HCT116 (cell line): ENCODE data around the gene CLSTN3.
"Not testable (repeated sequence)": the region's sequence is repeated elsewhere in the genome, so short reads cannot be mapped to it uniquely, and the experiment has no call there.

Experiments
- EGR1 ChIP-seq: IDR thresholded peaks from 2 replicates; pipeline ENCODE4 v1.6.1; 2012; ENCODE audit warnings: low read depth
- EZH2 ChIP-seq: fragments of 200-600 bp; sonication (generic); IDR thresholded peaks from 2 replicates; pipeline ENCODE4 v1.6.1; 2017; ENCODE audit warnings: antibody characterized with exemption, mixed run types
- EZH2phosphoT487 ChIP-seq: fragments of 200-600 bp; IDR thresholded peaks from 2 replicates; pipeline ENCODE4 v1.6.1; 2018; ENCODE audit warnings: antibody characterized with exemption, borderline replicate concordance
- POLR2A ChIP-seq: IDR thresholded peaks from 2 replicates; pipeline ENCODE4 v1.7.0; 2011; ENCODE audit warnings: borderline replicate concordance; ENCODE audit not compliant: insufficient read depth, insufficient read length; ENCODE audit errors: extremely low read depth
- POLR2AphosphoS5 ChIP-seq: IDR thresholded peaks from 2 replicates; pipeline ENCODE4 v1.6.1; 2011; ENCODE audit warnings: mild to moderate bottlenecking, low read depth, low read length, moderate library complexity
- RAD21 ChIP-seq: IDR thresholded peaks from 2 replicates; pipeline ENCODE4 v1.6.1; 2012; ENCODE audit warnings: low read depth, mild to moderate bottlenecking
- SRF ChIP-seq: IDR thresholded peaks from 2 replicates; pipeline ENCODE4 v1.6.1; 2012; ENCODE audit warnings: low read depth
- ZNF274 ChIP-seq: fragments of 200-500 bp; sonication (Bioruptor generic); IDR thresholded peaks from 2 replicates; pipeline ENCODE4 v1.6.1; 2014; ENCODE audit warnings: mild to moderate bottlenecking, low read depth, low read length, inconsistent platforms
- TF ChIP-seq, protein P1 (sequence below), 3 experiments: fragments of 200-600 bp in 1 of 3; sonication (generic) in 1 of 3; IDR thresholded peaks in 2 of 3; conservative IDR thresholded peaks in 1 of 3; 2 replicates each; pipeline ENCODE4 v1.5.1; 2012 to 2017; ENCODE audit warnings: low read depth in 2 of 3, low read length in 2 of 3, antibody characterized with exemption in 1 of 3, borderline replicate concordance in 1 of 3, control low read depth in 1 of 3, mild to moderate bottlenecking in 1 of 3, mixed read lengths in 1 of 3, mixed run types in 1 of 3, moderate library complexity in 1 of 3; ENCODE audit not compliant: insufficient read depth in 1 of 3

DNA sequence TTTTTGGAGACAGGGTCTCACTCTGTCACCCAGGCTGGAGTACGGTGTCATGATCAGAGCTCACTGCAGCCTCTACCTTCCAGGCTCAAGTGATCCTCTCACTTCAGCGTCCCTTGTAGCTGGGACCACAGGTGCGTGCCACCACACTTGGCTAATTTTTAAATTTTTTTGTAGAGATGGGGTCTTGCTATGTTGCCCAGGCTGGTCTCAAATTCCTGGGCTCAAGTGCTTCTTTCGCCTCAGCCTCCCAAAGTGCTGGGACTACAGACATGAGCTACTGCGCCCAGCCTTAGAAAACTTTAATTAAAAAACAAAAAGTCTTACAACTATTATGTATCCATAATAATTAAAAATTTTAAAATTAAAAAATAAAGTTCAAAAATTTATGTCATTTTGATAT, 23.0 kb upstream of the CLSTN3 start:
- not testable (repeated sequence) for TF ChIP-seq EZH2phosphoT487, POLR2A, RAD21, EGR1, ZNF274, POLR2AphosphoS5, EZH2, SRF
- TF ChIP-seq, protein P1, sequence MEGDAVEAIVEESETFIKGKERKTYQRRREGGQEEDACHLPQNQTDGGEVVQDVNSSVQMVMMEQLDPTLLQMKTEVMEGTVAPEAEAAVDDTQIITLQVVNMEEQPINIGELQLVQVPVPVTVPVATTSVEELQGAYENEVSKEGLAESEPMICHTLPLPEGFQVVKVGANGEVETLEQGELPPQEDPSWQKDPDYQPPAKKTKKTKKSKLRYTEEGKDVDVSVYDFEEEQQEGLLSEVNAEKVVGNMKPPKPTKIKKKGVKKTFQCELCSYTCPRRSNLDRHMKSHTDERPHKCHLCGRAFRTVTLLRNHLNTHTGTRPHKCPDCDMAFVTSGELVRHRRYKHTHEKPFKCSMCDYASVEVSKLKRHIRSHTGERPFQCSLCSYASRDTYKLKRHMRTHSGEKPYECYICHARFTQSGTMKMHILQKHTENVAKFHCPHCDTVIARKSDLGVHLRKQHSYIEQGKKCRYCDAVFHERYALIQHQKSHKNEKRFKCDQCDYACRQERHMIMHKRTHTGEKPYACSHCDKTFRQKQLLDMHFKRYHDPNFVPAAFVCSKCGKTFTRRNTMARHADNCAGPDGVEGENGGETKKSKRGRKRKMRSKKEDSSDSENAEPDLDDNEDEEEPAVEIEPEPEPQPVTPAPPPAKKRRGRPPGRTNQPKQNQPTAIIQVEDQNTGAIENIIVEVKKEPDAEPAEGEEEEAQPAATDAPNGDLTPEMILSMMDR (IDR thresholded peaks at IDR 0.05 in 2 of 3, conservative IDR thresholded peaks at IDR 0.05 in 1 of 3; ENCODE audit: borderline replicate concordance in 1 of 3, insufficient read depth in 1 of 3, low read depth in 2 of 3, low read length in 2 of 3) = not testable (repeated sequence)
